GM12878 (cell line): Measurements from ENCODE around the gene SRC.

ENCODE experiments used
- CHD1 ChIP-seq: IDR thresholded peaks from 2 replicates; pipeline ENCODE4 v1.6.1; 2012; ENCODE audit warnings: low read depth, low read length, improper control_type of control experiment
- EGR1 ChIP-seq, 2 experiments: IDR thresholded peaks; 1 replicate in 1 of 2; 2 replicates in 1 of 2; pipeline ENCODE4 v1.6.1; 2011 to 2012; ENCODE audit warnings: low read depth in 2 of 2, low read length in 2 of 2, borderline replicate concordance in 1 of 2, mild to moderate bottlenecking in 1 of 2, moderate library complexity in 1 of 2
- ESRRA ChIP-seq: IDR thresholded peaks from 2 replicates; pipeline ENCODE4 v1.6.1; 2012; ENCODE audit warnings: mild to moderate bottlenecking, low read length, improper control_type of control experiment
- JUNB ChIP-seq: IDR thresholded peaks from 2 replicates; pipeline ENCODE4 v1.6.1; 2016; ENCODE audit warnings: antibody characterized with exemption, mild to moderate bottlenecking
- KAT2A ChIP-seq: conservative IDR thresholded peaks from 2 replicates; pipeline ENCODE4 v1.6.1; 2011; ENCODE audit warnings: low read depth, low read length; ENCODE audit not compliant: control insufficient read depth
- POLR2AphosphoS2 ChIP-seq: IDR thresholded peaks from 2 replicates; pipeline ENCODE4 v1.6.1; 2011; ENCODE audit warnings: low read depth, mild to moderate bottlenecking, low read length, improper control_type of control experiment, moderate library complexity
- RAD21 ChIP-seq: IDR thresholded peaks from 2 replicates; pipeline ENCODE4 v1.6.1; 2011; ENCODE audit warnings: mild to moderate bottlenecking, low read depth, low read length, moderate library complexity; ENCODE audit not compliant: insufficient read depth
- REST ChIP-seq: IDR thresholded peaks from 2 replicates; pipeline ENCODE4 v1.6.1; 2012; ENCODE audit warnings: mild to moderate bottlenecking, low read depth, low read length
- RFX5 ChIP-seq: IDR thresholded peaks from 2 replicates; pipeline ENCODE4 v1.6.1; 2011; ENCODE audit warnings: low read depth, low read length, improper control_type of control experiment
- SRF ChIP-seq, 2 experiments: IDR thresholded peaks; 2 replicates each; pipeline ENCODE4 v1.6.1; 2011; ENCODE audit warnings: low read depth in 2 of 2, low read length in 2 of 2, mild to moderate bottlenecking in 1 of 2, moderate library complexity in 1 of 2
- ZSCAN29 ChIP-seq: fragments of 450-650 bp; IDR thresholded peaks from 2 replicates; pipeline ENCODE4 v1.6.1; 2017; ENCODE audit warnings: mild to moderate bottlenecking, moderate library complexity
- TF ChIP-seq, protein P1 (sequence below): fragments of 450-650 bp; IDR thresholded peaks from 2 replicates; pipeline ENCODE4 v1.6.1; 2016; ENCODE audit warnings: mild to moderate bottlenecking
- TF ChIP-seq, protein P2 (sequence below): IDR thresholded peaks from 2 replicates; pipeline ENCODE4 v1.6.1; 2011; ENCODE audit warnings: low read depth, mild to moderate bottlenecking, low read length, moderate library complexity, borderline replicate concordance; ENCODE audit errors: extremely low read depth
- TF ChIP-seq, protein P3 (sequence below), 3 experiments: IDR thresholded peaks in 2 of 3; conservative IDR thresholded peaks in 1 of 3; 2 replicates each; pipeline ENCODE4 v1.5.1; 2011; ENCODE audit warnings: low read depth in 3 of 3, low read length in 3 of 3, mild to moderate bottlenecking in 3 of 3, control low read depth in 2 of 3, moderate library complexity in 2 of 3, inconsistent platforms in 1 of 3, mixed read lengths in 1 of 3; ENCODE audit not compliant: control insufficient read depth in 2 of 3, insufficient read depth in 1 of 3; ENCODE audit errors: extremely low read depth in 1 of 3

GRCh38 chr20:37308086-37309050 is 37.6 kb upstream of the SRC start:
- TF ChIP-seq, protein P1, sequence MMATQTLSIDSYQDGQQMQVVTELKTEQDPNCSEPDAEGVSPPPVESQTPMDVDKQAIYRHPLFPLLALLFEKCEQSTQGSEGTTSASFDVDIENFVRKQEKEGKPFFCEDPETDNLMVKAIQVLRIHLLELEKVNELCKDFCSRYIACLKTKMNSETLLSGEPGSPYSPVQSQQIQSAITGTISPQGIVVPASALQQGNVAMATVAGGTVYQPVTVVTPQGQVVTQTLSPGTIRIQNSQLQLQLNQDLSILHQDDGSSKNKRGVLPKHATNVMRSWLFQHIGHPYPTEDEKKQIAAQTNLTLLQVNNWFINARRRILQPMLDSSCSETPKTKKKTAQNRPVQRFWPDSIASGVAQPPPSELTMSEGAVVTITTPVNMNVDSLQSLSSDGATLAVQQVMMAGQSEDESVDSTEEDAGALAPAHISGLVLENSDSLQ: peak; percentile 49; the same call in 1 of the 2 replicates
- TF ChIP-seq, protein P2, sequence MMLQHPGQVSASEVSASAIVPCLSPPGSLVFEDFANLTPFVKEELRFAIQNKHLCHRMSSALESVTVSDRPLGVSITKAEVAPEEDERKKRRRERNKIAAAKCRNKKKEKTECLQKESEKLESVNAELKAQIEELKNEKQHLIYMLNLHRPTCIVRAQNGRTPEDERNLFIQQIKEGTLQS: no peak
- TF ChIP-seq, protein P3, sequence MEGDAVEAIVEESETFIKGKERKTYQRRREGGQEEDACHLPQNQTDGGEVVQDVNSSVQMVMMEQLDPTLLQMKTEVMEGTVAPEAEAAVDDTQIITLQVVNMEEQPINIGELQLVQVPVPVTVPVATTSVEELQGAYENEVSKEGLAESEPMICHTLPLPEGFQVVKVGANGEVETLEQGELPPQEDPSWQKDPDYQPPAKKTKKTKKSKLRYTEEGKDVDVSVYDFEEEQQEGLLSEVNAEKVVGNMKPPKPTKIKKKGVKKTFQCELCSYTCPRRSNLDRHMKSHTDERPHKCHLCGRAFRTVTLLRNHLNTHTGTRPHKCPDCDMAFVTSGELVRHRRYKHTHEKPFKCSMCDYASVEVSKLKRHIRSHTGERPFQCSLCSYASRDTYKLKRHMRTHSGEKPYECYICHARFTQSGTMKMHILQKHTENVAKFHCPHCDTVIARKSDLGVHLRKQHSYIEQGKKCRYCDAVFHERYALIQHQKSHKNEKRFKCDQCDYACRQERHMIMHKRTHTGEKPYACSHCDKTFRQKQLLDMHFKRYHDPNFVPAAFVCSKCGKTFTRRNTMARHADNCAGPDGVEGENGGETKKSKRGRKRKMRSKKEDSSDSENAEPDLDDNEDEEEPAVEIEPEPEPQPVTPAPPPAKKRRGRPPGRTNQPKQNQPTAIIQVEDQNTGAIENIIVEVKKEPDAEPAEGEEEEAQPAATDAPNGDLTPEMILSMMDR (IDR thresholded peaks at IDR 0.05 in 2 of 3, conservative IDR thresholded peaks at IDR 0.05 in 1 of 3; ENCODE audit: control insufficient read depth in 2 of 3, extremely low read depth in 1 of 3, insufficient read depth in 1 of 3, low read depth in 3 of 3, low read length in 3 of 3): no peak
- no peak for TF ChIP-seq EGR1 (IDR thresholded peaks at IDR 0.05; ENCODE audit: borderline replicate concordance in 1 of 2, low read depth in 2 of 2, low read length in 2 of 2)
- TF ChIP-seq CHD1: no peak
- no peak for TF ChIP-seq SRF (IDR thresholded peaks at IDR 0.05; ENCODE audit: low read depth in 2 of 2, low read length in 2 of 2)
- no peak for TF ChIP-seq REST
- TF ChIP-seq RAD21: no peak
- TF ChIP-seq ZSCAN29: no peak
- TF ChIP-seq POLR2AphosphoS2: no peak
- no peak for TF ChIP-seq JUNB
- no peak for TF ChIP-seq ESRRA
- TF ChIP-seq RFX5: no peak
- TF ChIP-seq KAT2A: no peak
